Measurements from ENCODE around the gene SLC7A10. TPM values are rescaled to one million over a fixed set of nuclear protein-coding genes. Genes with fewer than 3 reads are reported as not detected.

SLC7A10 gene
- polyA plus RNA-seq, 1 donor from 2014 or later = not detected

DNA sequence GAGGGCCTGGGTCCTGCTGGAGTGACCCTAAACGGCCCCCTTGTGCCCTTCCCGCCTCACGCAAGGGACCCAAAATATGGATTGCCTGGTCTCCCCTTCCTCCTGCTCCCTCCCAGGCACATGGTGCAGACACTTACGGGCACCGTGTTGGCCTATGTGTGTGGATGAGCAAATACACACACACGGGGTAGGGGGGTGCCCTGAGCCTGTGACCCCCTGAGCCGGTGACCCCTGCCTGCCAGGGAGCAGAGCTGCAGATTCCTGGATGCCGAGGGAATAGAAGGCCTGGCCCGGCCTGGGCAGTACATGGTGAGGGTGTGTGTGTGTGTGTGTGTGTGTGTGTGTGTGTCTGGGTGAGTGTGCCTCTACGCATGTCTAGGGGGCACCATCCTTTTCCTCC, 43.4 kb upstream of the SLC7A10 start:
- no peaks in the 10 kb centered on the region for H3K9me2 ChIP-seq (ENCODE audit: insufficient read depth, low read length)
- no peaks in the 10 kb centered on the region for H3K9me3 ChIP-seq (ENCODE audit: low read length)
- no peaks in the 10 kb centered on the region for H4K20me1 ChIP-seq (ENCODE audit: insufficient read depth)
- H3K4me3 ChIP-seq (ENCODE audit: low read length) = no peak overlapping the region
- TF ChIP-seq, protein P1, sequence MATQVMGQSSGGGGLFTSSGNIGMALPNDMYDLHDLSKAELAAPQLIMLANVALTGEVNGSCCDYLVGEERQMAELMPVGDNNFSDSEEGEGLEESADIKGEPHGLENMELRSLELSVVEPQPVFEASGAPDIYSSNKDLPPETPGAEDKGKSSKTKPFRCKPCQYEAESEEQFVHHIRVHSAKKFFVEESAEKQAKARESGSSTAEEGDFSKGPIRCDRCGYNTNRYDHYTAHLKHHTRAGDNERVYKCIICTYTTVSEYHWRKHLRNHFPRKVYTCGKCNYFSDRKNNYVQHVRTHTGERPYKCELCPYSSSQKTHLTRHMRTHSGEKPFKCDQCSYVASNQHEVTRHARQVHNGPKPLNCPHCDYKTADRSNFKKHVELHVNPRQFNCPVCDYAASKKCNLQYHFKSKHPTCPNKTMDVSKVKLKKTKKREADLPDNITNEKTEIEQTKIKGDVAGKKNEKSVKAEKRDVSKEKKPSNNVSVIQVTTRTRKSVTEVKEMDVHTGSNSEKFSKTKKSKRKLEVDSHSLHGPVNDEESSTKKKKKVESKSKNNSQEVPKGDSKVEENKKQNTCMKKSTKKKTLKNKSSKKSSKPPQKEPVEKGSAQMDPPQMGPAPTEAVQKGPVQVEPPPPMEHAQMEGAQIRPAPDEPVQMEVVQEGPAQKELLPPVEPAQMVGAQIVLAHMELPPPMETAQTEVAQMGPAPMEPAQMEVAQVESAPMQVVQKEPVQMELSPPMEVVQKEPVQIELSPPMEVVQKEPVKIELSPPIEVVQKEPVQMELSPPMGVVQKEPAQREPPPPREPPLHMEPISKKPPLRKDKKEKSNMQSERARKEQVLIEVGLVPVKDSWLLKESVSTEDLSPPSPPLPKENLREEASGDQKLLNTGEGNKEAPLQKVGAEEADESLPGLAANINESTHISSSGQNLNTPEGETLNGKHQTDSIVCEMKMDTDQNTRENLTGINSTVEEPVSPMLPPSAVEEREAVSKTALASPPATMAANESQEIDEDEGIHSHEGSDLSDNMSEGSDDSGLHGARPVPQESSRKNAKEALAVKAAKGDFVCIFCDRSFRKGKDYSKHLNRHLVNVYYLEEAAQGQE (IDR thresholded peaks at IDR 0.05; ENCODE audit: borderline replicate concordance) = no peak
- no peak for TF ChIP-seq POLR2AphosphoS5 (IDR thresholded peaks at IDR 0.05)
- no peak for TF ChIP-seq EP300 (conservative IDR thresholded peaks at IDR 0.05; ENCODE audit: poor library complexity, severe bottlenecking)
- no peak for TF ChIP-seq MXI1 (conservative IDR thresholded peaks at IDR 0.05; ENCODE audit: poor library complexity, severe bottlenecking)
- no peak for TF ChIP-seq TAF1 (IDR thresholded peaks at IDR 0.05; ENCODE audit: low read depth)
- TF ChIP-seq EZH2 (IDR thresholded peaks at IDR 0.05; ENCODE audit: borderline replicate concordance, insufficient read depth, low read length, poor library complexity, severe bottlenecking) = no peak
- TF ChIP-seq, protein P2, sequence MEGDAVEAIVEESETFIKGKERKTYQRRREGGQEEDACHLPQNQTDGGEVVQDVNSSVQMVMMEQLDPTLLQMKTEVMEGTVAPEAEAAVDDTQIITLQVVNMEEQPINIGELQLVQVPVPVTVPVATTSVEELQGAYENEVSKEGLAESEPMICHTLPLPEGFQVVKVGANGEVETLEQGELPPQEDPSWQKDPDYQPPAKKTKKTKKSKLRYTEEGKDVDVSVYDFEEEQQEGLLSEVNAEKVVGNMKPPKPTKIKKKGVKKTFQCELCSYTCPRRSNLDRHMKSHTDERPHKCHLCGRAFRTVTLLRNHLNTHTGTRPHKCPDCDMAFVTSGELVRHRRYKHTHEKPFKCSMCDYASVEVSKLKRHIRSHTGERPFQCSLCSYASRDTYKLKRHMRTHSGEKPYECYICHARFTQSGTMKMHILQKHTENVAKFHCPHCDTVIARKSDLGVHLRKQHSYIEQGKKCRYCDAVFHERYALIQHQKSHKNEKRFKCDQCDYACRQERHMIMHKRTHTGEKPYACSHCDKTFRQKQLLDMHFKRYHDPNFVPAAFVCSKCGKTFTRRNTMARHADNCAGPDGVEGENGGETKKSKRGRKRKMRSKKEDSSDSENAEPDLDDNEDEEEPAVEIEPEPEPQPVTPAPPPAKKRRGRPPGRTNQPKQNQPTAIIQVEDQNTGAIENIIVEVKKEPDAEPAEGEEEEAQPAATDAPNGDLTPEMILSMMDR (IDR thresholded peaks at IDR 0.05; ENCODE audit: poor library complexity, severe bottlenecking) = no peak
- no peak for TF ChIP-seq SMC3 (conservative IDR thresholded peaks at IDR 0.05; ENCODE audit: poor library complexity)
- no peak for TF ChIP-seq RAD21 (conservative IDR thresholded peaks at IDR 0.05)
- H3K79me2 ChIP-seq (replicated peaks; ENCODE audit: insufficient read depth, low read length) = no peaks in the 10 kb centered on the region
- H3K27ac ChIP-seq (ENCODE audit: low read length) = no peak overlapping the region
- no peak overlapping the region for H2AFZ ChIP-seq (ENCODE audit: low read depth, low read length)
- H3K36me3 ChIP-seq (ENCODE audit: insufficient read depth, low read length) = no peaks in the 10 kb centered on the region
- H3K27me3 ChIP-seq (ENCODE audit: insufficient read depth, low read depth, low read length) = no peaks in the 10 kb centered on the region
- no peak overlapping the region for H3K4me2 ChIP-seq (ENCODE audit: low read length)
- H3F3A ChIP-seq (ENCODE audit: insufficient read depth, low read length, poor library complexity, severe bottlenecking) = no peaks in the 10 kb centered on the region
- no peak overlapping the region for H3K9ac ChIP-seq (ENCODE audit: low read length)

DNA sequence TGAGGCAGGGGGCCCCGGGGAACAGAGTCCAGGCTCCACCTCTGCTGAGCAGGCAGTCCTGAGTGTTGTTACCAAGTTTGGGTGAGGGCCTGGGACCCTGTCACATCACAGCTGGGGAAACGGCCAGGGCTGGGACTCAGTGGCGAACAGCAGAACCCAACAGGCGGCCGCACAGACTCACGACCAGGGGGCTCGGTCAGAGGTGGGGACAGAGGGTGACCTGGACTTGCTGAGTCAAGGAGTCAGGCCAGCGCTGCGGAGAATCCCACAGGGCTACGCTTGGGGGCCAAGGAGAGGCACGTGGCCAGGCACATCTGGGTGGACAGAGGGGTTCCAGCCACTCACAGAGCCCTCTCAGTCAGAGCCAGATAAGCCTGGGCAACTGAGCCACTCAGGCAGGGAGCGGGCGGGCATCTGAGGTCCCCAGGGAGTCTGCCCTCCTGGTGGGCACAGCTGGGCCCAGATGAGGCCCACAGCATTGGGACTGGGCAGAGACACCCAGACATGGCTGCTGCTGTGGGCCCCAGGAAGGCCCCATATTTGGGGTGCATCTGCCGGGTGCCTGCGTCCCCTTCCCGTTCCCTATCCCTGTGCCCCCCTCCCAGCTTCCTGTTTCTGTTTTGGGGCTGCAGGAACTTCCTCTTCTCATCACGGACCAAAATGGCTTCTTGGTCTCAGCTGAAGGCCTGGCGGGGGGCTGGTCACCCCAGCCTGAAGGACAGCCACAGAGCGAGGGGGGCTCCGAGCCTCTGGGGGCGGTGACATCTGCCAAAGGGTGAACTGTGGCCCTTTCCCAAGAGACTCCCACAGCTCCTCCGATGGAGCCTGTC, 42.7 kb upstream of the SLC7A10 start:
- Histone ChIP-seq H3K4me2 (ENCODE audit: low read length) (no peak overlapping the region), H3K9me2 (ENCODE audit: insufficient read depth, low read length) (no peaks in the 10 kb centered on the region), H3K4me3 (ENCODE audit: low read length) (no peak overlapping the region), H3K79me2 (replicated peaks; ENCODE audit: insufficient read depth, low read length) (no peaks in the 10 kb centered on the region), H3K9me3 (ENCODE audit: low read length) (no peaks in the 10 kb centered on the region), H2AFZ (ENCODE audit: low read depth, low read length) (no peak overlapping the region), H3K27ac (ENCODE audit: low read length) (no peak overlapping the region), H3K9ac (ENCODE audit: low read length) (no peak overlapping the region), H3F3A (ENCODE audit: insufficient read depth, low read length, poor library complexity, severe bottlenecking) (no peaks in the 10 kb centered on the region), H3K27me3 (ENCODE audit: insufficient read depth, low read depth, low read length) (no peaks in the 10 kb centered on the region), H3K36me3 (ENCODE audit: insufficient read depth, low read length) (no peaks in the 10 kb centered on the region), H4K20me1 (ENCODE audit: insufficient read depth) (no peaks in the 10 kb centered on the region)
- no peak for TF ChIP-seq EP300 (conservative IDR thresholded peaks at IDR 0.05; ENCODE audit: poor library complexity, severe bottlenecking)
- TF ChIP-seq RAD21 (conservative IDR thresholded peaks at IDR 0.05) = no peak
- TF ChIP-seq, protein P2 (IDR thresholded peaks at IDR 0.05; ENCODE audit: poor library complexity, severe bottlenecking) = no peak
- no peak for TF ChIP-seq TAF1 (IDR thresholded peaks at IDR 0.05; ENCODE audit: low read depth)
- TF ChIP-seq MXI1 (conservative IDR thresholded peaks at IDR 0.05; ENCODE audit: poor library complexity, severe bottlenecking) = no peak
- TF ChIP-seq, protein P1 (IDR thresholded peaks at IDR 0.05; ENCODE audit: borderline replicate concordance) = no peak
- TF ChIP-seq EZH2 (IDR thresholded peaks at IDR 0.05; ENCODE audit: borderline replicate concordance, insufficient read depth, low read length, poor library complexity, severe bottlenecking) = no peak
- no peak for TF ChIP-seq SMC3 (conservative IDR thresholded peaks at IDR 0.05; ENCODE audit: poor library complexity)
- TF ChIP-seq POLR2AphosphoS5 (IDR thresholded peaks at IDR 0.05) = no peak

All from neural cell (in vitro differentiated cells).